Fibroblast of gingiva (primary cell): ENCODE data around the gene DCAF8.
A peak's percentile ranks its signal among the peaks of the same experiment; 100 is the strongest.

Source experiments
- DNase-seq: peaks from one replicate; pipeline ENCODE4 v3.0.0-alpha.2; 2011; ENCODE audit warnings: low read depth

The DCAF8 gene

GRCh38 chr1:160205242-160206035, 56.9 kb downstream of the DCAF8 start, which contains the start of gene PEA15:
PEA15 (plus strand) TSS chr1:160205384; CDS start chr1:160211545, 6,161 bp downstream.
- peak; percentile 64 for DNase-seq

- no peak for DNase-seq
Observed at GRCh38 chr1:160204526-160205241, 57.7 kb downstream of the DCAF8 start.

- DNase-seq, result no peak
Observed at GRCh38 chr1:160200786-160201185, 61.6 kb downstream of the DCAF8 start.

GRCh38 chr1:160197231-160197630, 65.1 kb downstream of the DCAF8 start:
- DNase-seq, result no peak

- DNase-seq, result no peak
Observed at GRCh38 chr1:160196143-160196542, 66.2 kb downstream of the DCAF8 start.

GRCh38 chr1:160194737-160195059, 67.7 kb downstream of the DCAF8 start:
- DNase-seq, result no peak

GRCh38 chr1:160193832-160194736, 68.3 kb downstream of the DCAF8 start:
- no peak for DNase-seq

GRCh38 chr1:160193091-160193819, 69.1 kb downstream of the DCAF8 start:
- DNase-seq, result peak; percentile 72

GRCh38 chr1:160192234-160192633, 70.1 kb downstream of the DCAF8 start:
- DNase-seq, result no peak

GRCh38 chr1:160191756-160192155, 70.6 kb downstream of the DCAF8 start:
- no peak for DNase-seq

GRCh38 chr1:160189649-160190625, 72.4 kb downstream of the DCAF8 start, which contains the start of gene CASQ1:
CASQ1 (plus strand) TSS chr1:160190575; CDS start chr1:160190752, 177 bp downstream.
- DNase-seq, result no peak

GRCh38 chr1:160188341-160188740, 74.0 kb downstream of the DCAF8 start:
- no peak for DNase-seq

GRCh38 chr1:160187407-160187806, 74.9 kb downstream of the DCAF8 start:
- no peak for DNase-seq

GRCh38 chr1:160186729-160187128, 75.6 kb downstream of the DCAF8 start:
- no peak for DNase-seq

- DNase-seq, result no peak
Observed at GRCh38 chr1:160186246-160186645, 76.1 kb downstream of the DCAF8 start.

GRCh38 chr1:160179336-160179735, 83.0 kb downstream of the DCAF8 start:
- no peak for DNase-seq

- DNase-seq, result no peak
Observed at GRCh38 chr1:160178731-160179130, 83.6 kb downstream of the DCAF8 start.

- no peak for DNase-seq
Observed at GRCh38 chr1:160177667-160178066, 84.7 kb downstream of the DCAF8 start.

GRCh38 chr1:160177231-160177630, 85.1 kb downstream of the DCAF8 start:
- DNase-seq, result no peak

GRCh38 chr1:160171980-160172379, 90.4 kb downstream of the DCAF8 start:
- no peak for DNase-seq
